Uterus (tissue), 2 donors: ENCODE measurements around the gene CATSPERD.

Experiments
- CTCF ChIP-seq, 4 experiments: fragments of 200-600 bp in 2 of 4; fragments of 450-650 bp in 2 of 4; sonication (generic) in 2 of 4; IDR thresholded peaks; one replicate each; pipeline ENCODE4 v1.5.1; 2016 to 2019; ENCODE audit warnings: antibody characterized with exemption in 4 of 4, mild to moderate bottlenecking in 2 of 4, moderate library complexity in 1 of 4
- POLR2A ChIP-seq, 2 donors: fragments of 450-650 bp; IDR thresholded peaks; one replicate each; pipeline ENCODE4 v1.6.1; 2016; ENCODE audit warnings: antibody characterized with exemption in 2 of 2, mild to moderate bottlenecking in 1 of 2, moderate library complexity in 1 of 2

- TF ChIP-seq CTCF (IDR thresholded peaks at IDR 0.05), result no peak
- no peak for TF ChIP-seq POLR2A (IDR thresholded peaks at IDR 0.05)
Measured at GRCh38 chr19:5673752-5674151, 46.7 kb upstream of the CATSPERD start.
